Measurements from ENCODE around the gene LCE1B.

The LCE1B gene

GRCh38 chr1:152858062-152858461 is 46.3 kb downstream of the LCE1B start:
- TF ChIP-seq CTCF (IDR thresholded peaks at IDR 0.05; ENCODE audit: insufficient read depth, low read depth, low read length, missing control alignments): no peak
- no peak overlapping the region for H3K4me3 ChIP-seq (ENCODE audit: low read depth, low read length)
- DNase-seq (ENCODE audit: low read depth): no peak

- no peak within 1 kb of the TSS for H3K4me3 ChIP-seq (ENCODE audit: low read depth, low read length)
- no peak for TF ChIP-seq CTCF (IDR thresholded peaks at IDR 0.05; ENCODE audit: insufficient read depth, low read depth, low read length, missing control alignments)
- DNase-seq (ENCODE audit: low read depth): no peak
Observed at GRCh38 chr1:152859696-152860095, 47.9 kb downstream of the LCE1B start, which contains the start of gene LCE7A. TSS of gene LCE7A (plus strand) at chr1:152859996. CDS start at chr1:152860698, 702 bp downstream.

- no peak for DNase-seq (ENCODE audit: low read depth)
- no peak overlapping the region for H3K4me3 ChIP-seq (ENCODE audit: low read depth, low read length)
- TF ChIP-seq CTCF (IDR thresholded peaks at IDR 0.05; ENCODE audit: insufficient read depth, low read depth, low read length, missing control alignments): no peak
Observed at GRCh38 chr1:152860129-152860528, 48.4 kb downstream of the LCE1B start.

- TF ChIP-seq CTCF (IDR thresholded peaks at IDR 0.05; ENCODE audit: insufficient read depth, low read depth, low read length, missing control alignments): no peak
- DNase-seq (ENCODE audit: low read depth): no peak
- no peak overlapping the region for H3K4me3 ChIP-seq (ENCODE audit: low read depth, low read length)
Observed at GRCh38 chr1:152861374-152861773, 49.6 kb downstream of the LCE1B start.
